Rectal smooth muscle tissue (tissue), 1 donor: ENCODE data around the gene VPS4A.
"Not testable (repeated sequence)": the region's sequence is repeated elsewhere in the genome, so short reads cannot be mapped to it uniquely, and the experiment has no call there.

Experiments
- H3K27ac ChIP-seq: one replicate; pipeline ENCODE4 v1.7.0; 2013; ENCODE audit warnings: low read depth, low read length, inconsistent platforms
- H3K27me3 ChIP-seq: one replicate; pipeline ENCODE4 v1.7.0; 2013; ENCODE audit warnings: low read length; ENCODE audit not compliant: control insufficient read depth, insufficient read depth
- H3K36me3 ChIP-seq: one replicate; pipeline ENCODE4 v1.7.0; 2013; ENCODE audit warnings: low read length; ENCODE audit not compliant: control insufficient read depth, insufficient read depth
- H3K4me1 ChIP-seq: one replicate; pipeline ENCODE4 v1.7.0; 2013; ENCODE audit warnings: low read length; ENCODE audit not compliant: control insufficient read depth, insufficient read depth
- H3K4me3 ChIP-seq: one replicate; pipeline ENCODE4 v1.7.0; 2013; ENCODE audit warnings: low read length
- H3K9ac ChIP-seq: one replicate; pipeline ENCODE4 v1.7.0; 2013; ENCODE audit warnings: low read length

Gene VPS4A

DNA sequence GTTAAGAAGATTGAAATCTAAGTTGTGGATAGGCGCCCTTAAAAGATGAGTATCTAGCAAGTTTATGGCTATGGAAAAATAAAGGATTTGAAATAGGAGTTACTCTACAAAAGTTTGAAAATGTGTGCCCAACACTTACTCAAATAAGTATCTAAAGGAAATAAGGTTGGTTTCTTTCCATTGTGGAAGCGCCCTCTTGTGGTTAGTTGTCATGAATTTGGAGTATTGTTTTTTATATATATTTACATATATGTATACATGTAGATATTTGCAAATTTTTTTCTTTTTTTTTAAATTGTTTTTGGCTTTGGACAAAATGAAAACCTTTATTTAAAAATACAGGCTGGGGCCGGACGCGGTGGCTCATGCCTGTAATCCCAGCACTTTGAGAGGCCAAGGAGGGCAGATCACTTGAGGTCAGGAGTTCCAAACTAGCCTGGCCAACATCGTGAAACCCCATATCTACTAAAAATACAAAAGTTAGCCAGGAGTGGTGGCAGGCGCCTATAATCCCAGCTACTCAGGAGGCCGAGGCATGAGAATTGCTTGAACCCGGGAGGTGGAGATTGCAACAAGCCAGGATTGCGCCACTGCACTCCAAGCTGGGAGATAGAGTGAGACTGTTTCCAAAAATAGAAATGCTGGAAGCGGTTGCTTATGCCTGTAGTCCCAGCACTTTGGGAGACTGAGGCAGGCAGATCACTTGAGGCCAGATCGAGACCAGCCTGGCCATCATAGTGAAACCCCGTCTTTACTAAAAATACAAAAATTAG is 24.0 kb upstream of the VPS4A start:
- no peak overlapping the region for H3K9ac ChIP-seq
- H3K27ac ChIP-seq, result no peak overlapping the region
- no peak overlapping the region for H3K4me3 ChIP-seq
- peaks cover 5% of the 10 kb centered on the region for H3K36me3 ChIP-seq
- H3K27me3 ChIP-seq, result no peaks in the 10 kb centered on the region
- H3K4me1 ChIP-seq, result no peaks in the 10 kb centered on the region

DNA sequence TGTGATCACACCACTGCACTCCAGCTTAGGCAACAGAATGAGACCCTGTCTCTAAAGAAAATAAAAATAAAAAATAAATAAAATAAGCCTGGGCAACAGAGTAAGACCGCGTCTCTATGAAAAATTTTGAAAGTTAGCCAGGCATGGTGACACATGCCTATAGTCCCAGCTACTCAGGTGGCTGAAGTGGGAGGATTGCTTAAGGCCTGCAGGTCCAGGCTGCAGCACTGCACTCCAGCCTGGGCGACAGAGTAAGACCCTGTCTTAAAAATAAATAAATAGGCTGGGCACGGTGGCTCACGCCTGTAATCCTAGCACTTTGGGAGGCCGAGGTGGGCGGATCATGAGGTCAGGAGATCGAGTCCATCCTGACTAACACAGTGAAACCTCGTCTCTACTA is 19.5 kb upstream of the VPS4A start:
- not testable (repeated sequence) for H3K4me3 ChIP-seq, H3K27ac ChIP-seq, H3K36me3 ChIP-seq, H3K9ac ChIP-seq, H3K4me1 ChIP-seq, H3K27me3 ChIP-seq

DNA sequence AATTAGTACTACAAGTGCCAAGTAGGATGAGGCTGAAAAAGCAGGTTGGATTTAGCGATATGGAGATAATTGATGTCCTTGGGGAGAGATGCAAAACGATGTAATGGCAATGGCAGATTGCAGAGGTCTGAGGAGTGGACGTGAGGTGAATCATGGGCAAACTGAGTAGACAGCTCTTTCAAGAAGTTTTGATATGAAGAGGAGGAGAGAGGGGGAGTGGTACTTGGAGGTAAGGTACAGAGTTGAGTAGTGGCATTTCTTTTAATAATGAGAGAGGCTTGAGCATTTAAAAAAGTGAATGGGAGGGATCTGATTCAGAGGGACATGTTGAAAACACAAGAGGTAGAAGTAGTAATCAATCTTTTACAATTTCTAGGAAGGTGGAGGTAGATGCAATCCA is 17.7 kb upstream of the VPS4A start:
- Histone ChIP-seq H3K9ac (no peak overlapping the region), H3K36me3 (no peaks in the 10 kb centered on the region), H3K27ac (no peak overlapping the region), H3K27me3 (no peaks in the 10 kb centered on the region), H3K4me1 (no peaks in the 10 kb centered on the region), H3K4me3 (no peak overlapping the region)

DNA sequence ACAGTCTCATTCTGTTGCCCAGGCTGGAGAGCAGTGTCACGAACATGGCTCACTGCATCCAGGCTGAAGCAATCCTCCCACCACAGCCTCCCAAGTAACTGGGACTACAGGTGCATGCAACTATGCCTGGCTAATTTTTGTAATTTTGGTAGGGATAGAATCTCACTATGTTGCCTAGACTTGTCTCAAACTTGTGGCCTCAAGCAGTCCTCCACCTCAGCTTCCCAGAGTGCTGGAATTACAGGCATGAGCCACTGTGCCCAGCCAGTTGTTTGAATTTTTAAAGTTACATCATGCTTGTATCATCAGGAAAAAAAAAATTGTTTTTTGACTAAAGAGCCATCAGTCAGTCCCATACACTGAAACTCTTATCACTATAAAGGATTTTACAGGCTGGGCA is 17.1 kb upstream of the VPS4A start:
- H3K27ac ChIP-seq, result no peak overlapping the region

DNA sequence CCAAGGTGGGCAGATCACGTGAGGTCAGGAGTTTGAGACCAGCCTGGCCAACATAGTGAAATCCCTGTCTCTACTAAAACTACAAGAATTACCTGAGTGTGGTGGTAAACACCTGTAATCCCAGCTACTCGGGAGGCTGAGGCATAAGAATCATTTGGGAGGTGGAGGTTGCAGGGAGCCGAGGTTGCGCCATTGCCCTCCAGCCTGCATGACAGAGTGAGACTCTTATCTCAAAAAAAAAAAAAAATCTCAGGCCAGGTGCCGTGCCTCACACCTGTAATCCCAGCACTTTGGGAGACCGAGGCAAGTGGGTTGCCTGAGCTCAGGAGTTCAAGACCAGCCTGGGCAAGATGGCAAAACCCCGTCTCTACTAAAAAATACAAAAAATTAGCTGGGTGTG is 14.4 kb upstream of the VPS4A start:
- not testable (repeated sequence) for H3K4me3 ChIP-seq, H3K27me3 ChIP-seq, H3K4me1 ChIP-seq, H3K9ac ChIP-seq, H3K27ac ChIP-seq, H3K36me3 ChIP-seq

More for the DNA sequence above, 17.1 kb upstream of the VPS4A start:
- H3K4me1 ChIP-seq, result no peaks in the 10 kb centered on the region
- H3K36me3 ChIP-seq, result no peaks in the 10 kb centered on the region
- no peak overlapping the region for H3K4me3 ChIP-seq
- no peaks in the 10 kb centered on the region for H3K27me3 ChIP-seq
- H3K9ac ChIP-seq, result no peak overlapping the region

DNA sequence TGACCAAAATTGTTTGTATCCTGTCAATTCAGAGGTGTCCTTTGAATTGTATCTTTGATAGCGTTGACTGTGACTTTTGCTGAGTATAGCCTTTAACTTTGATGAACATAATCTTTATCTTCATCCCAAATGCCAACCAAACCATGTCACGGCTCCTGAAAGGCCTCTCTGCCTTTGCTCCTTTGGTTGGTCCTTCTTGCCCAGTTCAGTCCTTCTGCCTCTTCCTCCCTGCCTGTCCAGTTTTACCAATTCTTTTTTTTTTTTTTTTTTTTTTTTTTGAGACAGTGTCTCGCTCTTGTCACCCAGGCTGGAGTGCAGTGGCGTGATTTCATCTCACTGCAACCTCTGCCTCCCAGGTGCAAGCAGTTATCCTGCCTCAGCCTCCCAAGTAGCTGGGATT is 12.9 kb upstream of the VPS4A start:
- Histone ChIP-seq H3K4me1 (no peaks in the 10 kb centered on the region), H3K4me3 (no peak overlapping the region), H3K27me3 (no peaks in the 10 kb centered on the region), H3K36me3 (peaks cover 6% of the 10 kb centered on the region), H3K9ac (no peak overlapping the region), H3K27ac (no peak overlapping the region)

DNA sequence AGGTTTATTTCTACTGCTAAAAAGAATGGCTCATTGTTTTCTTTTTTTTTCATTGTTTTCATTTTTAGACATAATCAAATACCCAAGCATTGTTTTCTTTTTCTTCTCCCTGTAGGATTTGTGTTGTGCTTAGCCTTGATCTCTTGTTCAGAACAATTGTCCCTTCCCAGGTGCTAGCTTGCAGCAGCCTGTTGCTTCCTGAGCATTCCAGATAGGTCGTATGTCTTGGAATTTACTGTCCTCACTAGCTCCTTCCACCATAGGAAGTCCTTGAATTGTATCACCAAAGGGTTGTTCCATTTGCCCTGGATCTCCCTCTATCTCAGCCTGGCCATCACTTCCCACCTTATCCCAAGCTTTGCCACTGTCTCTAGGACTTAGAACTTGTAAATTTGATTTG is 10.0 kb upstream of the VPS4A start:
- no peaks in the 10 kb centered on the region for H3K4me1 ChIP-seq
- peaks cover 6% of the 10 kb centered on the region for H3K36me3 ChIP-seq
- no peak overlapping the region for H3K27ac ChIP-seq

DNA sequence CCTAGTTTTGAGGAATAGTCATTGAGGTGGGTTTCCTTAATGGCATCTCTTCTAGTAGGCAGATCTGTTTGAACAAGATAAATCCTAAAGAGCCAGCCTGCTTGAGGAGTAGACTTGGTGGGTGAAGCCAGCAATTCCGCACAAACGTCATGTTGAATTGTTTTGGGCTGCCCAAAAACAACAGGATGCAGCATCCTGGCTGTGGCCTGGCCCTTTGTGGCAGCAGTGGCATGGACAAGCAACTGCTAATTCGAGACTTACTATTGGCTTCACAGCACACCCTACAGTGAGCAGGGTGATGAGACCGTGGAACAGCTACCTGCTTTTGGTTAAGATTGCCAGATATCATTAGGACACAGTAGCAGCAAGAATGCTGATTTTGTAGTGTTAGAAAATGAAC is 9.3 kb upstream of the VPS4A start:
- Histone ChIP-seq H3K4me1 (no peaks in the 10 kb centered on the region), H3K36me3 (peaks cover 6% of the 10 kb centered on the region), H3K27me3 (no peaks in the 10 kb centered on the region), H3K27ac (no peak overlapping the region), H3K9ac (no peak overlapping the region), H3K4me3 (no peak overlapping the region)

More for the DNA sequence above, 10.0 kb upstream of the VPS4A start:
- Histone ChIP-seq H3K9ac (no peak overlapping the region), H3K4me3 (no peak overlapping the region), H3K27me3 (no peaks in the 10 kb centered on the region)

DNA sequence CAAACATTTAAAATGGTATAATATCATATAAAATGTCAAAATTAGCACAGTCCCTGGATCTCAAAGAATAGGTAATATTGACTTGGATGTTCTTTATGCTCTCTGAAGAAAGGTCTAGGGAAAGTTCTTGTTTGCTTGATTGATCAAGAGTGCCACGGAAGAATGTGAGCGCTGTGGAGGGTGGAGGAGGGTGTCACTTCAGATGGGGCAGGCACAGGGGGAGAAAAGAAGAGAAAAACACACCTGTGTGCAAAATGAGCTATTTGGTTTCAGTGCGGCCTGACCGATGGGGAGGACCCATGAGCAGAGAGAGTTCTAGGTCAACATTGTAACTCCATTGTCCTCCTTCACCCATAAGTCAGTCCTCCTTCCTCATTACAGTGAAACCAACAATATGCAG is 8.8 kb upstream of the VPS4A start:
- no peak overlapping the region for H3K4me3 ChIP-seq
- H3K36me3 ChIP-seq, result peaks cover 6% of the 10 kb centered on the region
- H3K27me3 ChIP-seq, result no peaks in the 10 kb centered on the region
- no peak overlapping the region for H3K9ac ChIP-seq
- H3K27ac ChIP-seq, result no peak overlapping the region
- H3K4me1 ChIP-seq, result no peaks in the 10 kb centered on the region

DNA sequence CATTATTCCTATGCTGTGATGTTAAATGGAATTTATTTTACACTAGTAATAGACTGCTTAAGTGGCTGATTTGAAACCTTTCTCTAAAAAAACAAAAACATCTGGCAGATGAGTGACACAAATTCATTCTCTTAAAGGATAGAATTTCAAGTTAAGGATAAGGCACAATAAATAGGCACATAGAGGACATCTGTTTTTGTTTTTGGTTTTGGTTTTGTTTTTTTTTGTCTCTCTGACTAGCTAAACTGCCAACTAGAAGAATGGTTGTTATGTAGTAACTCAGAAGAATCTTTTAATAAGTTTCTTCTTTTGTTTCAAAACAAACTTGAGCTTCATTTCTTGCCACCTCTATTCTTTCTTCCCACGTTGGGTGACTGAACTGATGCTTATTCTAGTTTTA is 5.1 kb upstream of the VPS4A start:
- Histone ChIP-seq H3K27me3 (no peaks in the 10 kb centered on the region), H3K36me3 (no peaks in the 10 kb centered on the region), H3K9ac (no peak overlapping the region), H3K4me1 (peaks cover 5% of the 10 kb centered on the region), H3K4me3 (no peak overlapping the region), H3K27ac (no peak overlapping the region)

DNA sequence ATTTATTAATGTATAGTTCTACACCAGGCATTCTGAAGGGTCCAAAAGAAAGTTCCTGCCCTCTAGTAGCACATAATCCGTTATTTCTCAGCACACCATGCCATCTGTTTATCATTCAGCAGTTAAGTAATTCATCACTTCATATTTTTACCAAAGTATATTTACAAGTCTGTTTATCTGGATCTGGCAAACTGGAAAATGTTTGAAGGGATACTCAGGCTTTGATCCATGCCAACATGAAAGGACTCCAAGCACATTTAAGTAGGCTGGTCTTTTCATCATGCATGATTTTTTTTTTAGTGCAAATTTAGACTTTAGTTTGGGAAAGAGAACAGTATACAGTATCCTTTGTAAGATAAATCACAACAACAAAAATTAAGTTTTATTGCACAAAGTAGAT is 4.1 kb upstream of the VPS4A start:
- Histone ChIP-seq H3K4me1 (peaks cover 5% of the 10 kb centered on the region), H3K9ac (no peak overlapping the region), H3K27ac (no peak overlapping the region), H3K36me3 (no peaks in the 10 kb centered on the region), H3K4me3 (no peak overlapping the region), H3K27me3 (no peaks in the 10 kb centered on the region)

DNA sequence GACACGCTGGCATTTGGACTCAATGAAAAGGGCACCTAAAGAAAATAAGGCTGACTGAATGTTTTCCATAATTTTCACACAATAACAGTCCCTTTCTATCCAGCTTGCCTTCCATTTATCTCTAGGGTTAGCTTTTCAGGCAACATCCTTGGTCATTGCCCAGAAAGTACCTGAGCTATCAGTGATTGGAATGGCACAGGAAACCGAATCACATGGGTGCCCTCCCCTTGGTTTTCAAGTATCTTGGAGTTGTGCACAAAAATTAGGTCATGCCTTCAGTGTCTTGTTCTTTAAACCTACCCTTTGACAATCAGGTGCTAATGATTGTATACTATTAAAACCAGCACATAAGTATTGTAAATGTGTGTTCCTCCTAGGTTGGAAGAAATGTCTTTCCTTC is 3.3 kb upstream of the VPS4A start:
- no peak overlapping the region for H3K27ac ChIP-seq
- H3K4me3 ChIP-seq, result no peak overlapping the region
- H3K36me3 ChIP-seq, result no peaks in the 10 kb centered on the region
- no peak overlapping the region for H3K9ac ChIP-seq
- no peaks in the 10 kb centered on the region for H3K27me3 ChIP-seq
- H3K4me1 ChIP-seq, result peaks cover 5% of the 10 kb centered on the region

DNA sequence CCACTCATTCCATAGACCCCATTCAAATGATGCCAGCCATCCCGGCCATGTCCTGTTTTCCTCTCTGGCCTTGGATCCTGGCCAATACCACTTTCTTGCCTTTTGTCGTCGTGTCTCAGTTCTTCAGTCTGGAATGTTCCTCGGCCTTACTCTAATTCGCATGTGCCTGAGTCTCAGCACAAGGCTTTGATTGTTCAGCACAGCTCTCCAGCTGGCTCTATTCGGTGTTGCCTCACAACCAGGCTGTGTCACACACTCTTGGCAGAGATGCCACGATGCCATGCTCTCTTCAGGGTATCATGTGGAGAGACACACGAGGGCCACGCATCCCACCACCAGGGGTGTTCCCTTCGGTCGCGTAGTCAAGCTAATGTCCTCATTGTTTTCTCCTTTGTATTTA is 1.8 kb upstream of the VPS4A start:
- Histone ChIP-seq H3K4me1 (peaks cover 5% of the 10 kb centered on the region), H3K27me3 (no peaks in the 10 kb centered on the region), H3K9ac (no peak overlapping the region), H3K4me3 (no peak overlapping the region), H3K27ac (no peak overlapping the region), H3K36me3 (no peaks in the 10 kb centered on the region)
